OCI-LY7 (cell line): ENCODE results near the gene RFX2. TPM values are rescaled to one million over a fixed set of nuclear protein-coding genes. Genes with fewer than 3 reads are reported as not detected.

Source experiments
- BruUV-seq: library from RNA; stranded (reverse); fragments of 400-500 nt; replicated peaks from 2 replicates; lab custom pipeline; 2021; lab: Mats Ljungman, UMichigan
- CTCF ChIA-PET: fragments of 300-600 bp; sonication (Branson Sonifier 250); formaldehyde crosslinking; loops from one replicate; lab custom pipeline; 2022; ENCODE audit warnings: antibody characterized with exemption; ENCODE audit not compliant: unreplicated experiment; lab: Charles Lee
- POLR2A ChIA-PET: fragments of 300-600 bp; sonication (Branson Sonifier 250); formaldehyde crosslinking; loops from one replicate; lab custom pipeline; 2022; ENCODE audit warnings: antibody characterized with exemption; lab: Charles Lee
- DNase-seq: peaks from one replicate; pipeline ENCODE4 v3.0.0-alpha.2; 2015; ENCODE audit warnings: low spot score
- H2AFZ ChIP-seq: fragments of 200-600 bp; sonication (generic), shearing (Covaris generic); 2 replicates; pipeline ENCODE4 v1.6.1; 2014; ENCODE audit warnings: mild to moderate bottlenecking, antibody characterized with exemption, low read length, moderate library complexity
- H3K27ac ChIP-seq: fragments of 200-600 bp; sonication (generic); 2 replicates; pipeline ENCODE4 v1.5.1; 2014; ENCODE audit warnings: mixed run types, low read depth, mild to moderate bottlenecking, moderate library complexity, low read length, inconsistent platforms; ENCODE audit not compliant: poor library complexity, severe bottlenecking
- H3K36me3 ChIP-seq: fragments of 200-600 bp; sonication (generic); 2 replicates; pipeline ENCODE4 v1.6.1; 2014; ENCODE audit warnings: mild to moderate bottlenecking, antibody characterized with exemption, low read length, moderate library complexity, mixed read lengths; ENCODE audit not compliant: insufficient read depth
- H3K4me1 ChIP-seq: fragments of 200-600 bp; sonication (generic); 2 replicates; pipeline ENCODE4 v1.5.1; 2014; ENCODE audit warnings: mild to moderate bottlenecking, low read length; ENCODE audit not compliant: insufficient read depth, poor library complexity, severe bottlenecking
- H3K4me2 ChIP-seq: fragments of 200-600 bp; sonication (generic); 2 replicates; pipeline ENCODE4 v1.6.1; 2014; ENCODE audit warnings: mild to moderate bottlenecking, low read length
- H3K4me3 ChIP-seq: fragments of 200-600 bp; sonication (generic); 2 replicates; pipeline ENCODE4 v1.5.1; 2014; ENCODE audit warnings: mild to moderate bottlenecking, low read depth, low read length; ENCODE audit not compliant: poor library complexity, severe bottlenecking
- H3K79me2 ChIP-seq: fragments of 200-600 bp; sonication (generic); 2 replicates; pipeline ENCODE4 v1.6.1; 2016; ENCODE audit warnings: low read depth, mild to moderate bottlenecking, low read length, moderate library complexity, mixed read lengths; ENCODE audit not compliant: insufficient read depth
- H3K9me2 ChIP-seq: fragments of 200-600 bp; sonication (generic); 2 replicates; pipeline ENCODE4 v1.6.1; 2016; ENCODE audit warnings: mild to moderate bottlenecking, low read length, mixed read lengths; ENCODE audit not compliant: insufficient read depth
- H3K9me3 ChIP-seq: fragments of 200-600 bp; sonication (generic); 2 replicates; pipeline ENCODE4 v1.6.1; 2014; ENCODE audit warnings: mild to moderate bottlenecking, mixed run types, low read length, mixed read lengths
- H4K20me1 ChIP-seq: fragments of 200-600 bp; sonication (generic); 2 replicates; pipeline ENCODE4 v1.6.1; 2014; ENCODE audit warnings: mild to moderate bottlenecking, antibody characterized with exemption, low read length, moderate library complexity, mixed read lengths; ENCODE audit not compliant: insufficient read depth
- EZH2phosphoT487 ChIP-seq: fragments of 200-600 bp; sonication (generic); IDR thresholded peaks from 2 replicates; pipeline ENCODE4 v1.6.1; 2018; ENCODE audit warnings: low read depth, borderline replicate concordance, mild to moderate bottlenecking, mixed run types, antibody characterized with exemption, low read length, moderate library complexity, mixed read lengths
- intact Hi-C: fragments of 100-400 bp; cut with micrococcal nuclease; formaldehyde crosslinking; loops from one replicate; pipeline ENCODE4 v1.10.0; 2022; ENCODE audit not compliant: unreplicated experiment
- total RNA-seq, 2 experiments: library from RNA; depleted of rRNA in 1 of 2; stranded (reverse); fragments of >200 nt in 1 of 2; shearing (Covaris generic) in 1 of 2; gene quantifications; 2 replicates each; pipeline ENCODE4 v1.2.3, GENCODE V29; 2014 to 2022
- TF ChIP-seq, protein P1 (sequence below): fragments of 200-600 bp; sonication (generic); conservative IDR thresholded peaks from 2 replicates; pipeline ENCODE4 v1.5.1; 2014; ENCODE audit warnings: mild to moderate bottlenecking, antibody characterized with exemption, low read length, moderate library complexity, mixed read lengths

The RFX2 gene
- total RNA-seq, 2 experiments from 2014 or later, result 11.0 to 11.8 TPM

- TF ChIP-seq, protein P1, sequence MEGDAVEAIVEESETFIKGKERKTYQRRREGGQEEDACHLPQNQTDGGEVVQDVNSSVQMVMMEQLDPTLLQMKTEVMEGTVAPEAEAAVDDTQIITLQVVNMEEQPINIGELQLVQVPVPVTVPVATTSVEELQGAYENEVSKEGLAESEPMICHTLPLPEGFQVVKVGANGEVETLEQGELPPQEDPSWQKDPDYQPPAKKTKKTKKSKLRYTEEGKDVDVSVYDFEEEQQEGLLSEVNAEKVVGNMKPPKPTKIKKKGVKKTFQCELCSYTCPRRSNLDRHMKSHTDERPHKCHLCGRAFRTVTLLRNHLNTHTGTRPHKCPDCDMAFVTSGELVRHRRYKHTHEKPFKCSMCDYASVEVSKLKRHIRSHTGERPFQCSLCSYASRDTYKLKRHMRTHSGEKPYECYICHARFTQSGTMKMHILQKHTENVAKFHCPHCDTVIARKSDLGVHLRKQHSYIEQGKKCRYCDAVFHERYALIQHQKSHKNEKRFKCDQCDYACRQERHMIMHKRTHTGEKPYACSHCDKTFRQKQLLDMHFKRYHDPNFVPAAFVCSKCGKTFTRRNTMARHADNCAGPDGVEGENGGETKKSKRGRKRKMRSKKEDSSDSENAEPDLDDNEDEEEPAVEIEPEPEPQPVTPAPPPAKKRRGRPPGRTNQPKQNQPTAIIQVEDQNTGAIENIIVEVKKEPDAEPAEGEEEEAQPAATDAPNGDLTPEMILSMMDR, result no peak
- no peak for TF ChIP-seq EZH2phosphoT487
- H3K36me3 ChIP-seq, result no peaks in the 10 kb centered on the region
- H3K4me2 ChIP-seq, result no peak overlapping the region
- H3K9me3 ChIP-seq, result no peaks in the 10 kb centered on the region
- no peaks in the 10 kb centered on the region for H3K79me2 ChIP-seq
- no peaks in the 10 kb centered on the region for H4K20me1 ChIP-seq
- ChIA-PET POLR2A (interaction anchor here (0.7 kb wide), 1 partner anchor 1282 kb away, joined by 3 read pairs; no protein-coding TSS in a partner anchor), CTCF (no interaction called here)
- H3K4me1 ChIP-seq, result no peaks in the 10 kb centered on the region
- no peak for DNase-seq
- no peaks in the 10 kb centered on the region for H3K9me2 ChIP-seq
- no peak overlapping the region for H3K27ac ChIP-seq
- H3K4me3 ChIP-seq, result no peak overlapping the region
- intact Hi-C loops, result no loop called here
- no TSS peak for BruUV-seq
- no peak overlapping the region for H2AFZ ChIP-seq
Measured at GRCh38 chr19:6038634-6039405, 71.5 kb downstream of the RFX2 start.

GRCh38 chr19:6035026-6035425 is 75.3 kb downstream of the RFX2 start:
- ChIA-PET CTCF (no interaction called here), POLR2A (interaction anchor here (0.6 to 0.8 kb wide), 3 partner anchors 47 to 1495 kb away, joined by 3 to 5 read pairs (median 3); no protein-coding TSS in a partner anchor)
- H4K20me1 ChIP-seq, result no peaks in the 10 kb centered on the region
- H3K36me3 ChIP-seq, result no peaks in the 10 kb centered on the region
- no peak overlapping the region for H3K4me2 ChIP-seq
- TF ChIP-seq, protein P1, result no peak
- no peak for TF ChIP-seq EZH2phosphoT487
- no peak overlapping the region for H3K4me3 ChIP-seq
- DNase-seq, result no peak
- no peaks in the 10 kb centered on the region for H3K79me2 ChIP-seq
- no TSS peak for BruUV-seq
- no peaks in the 10 kb centered on the region for H3K9me2 ChIP-seq
- H3K9me3 ChIP-seq, result no peaks in the 10 kb centered on the region
- no peaks in the 10 kb centered on the region for H3K4me1 ChIP-seq
- H3K27ac ChIP-seq, result no peak overlapping the region
- no peak overlapping the region for H2AFZ ChIP-seq
- intact Hi-C loops, result no loop called here

GRCh38 chr19:6034512-6034911 is 75.8 kb downstream of the RFX2 start:
- POLR2A ChIA-PET, result interaction anchor here (0.6 to 0.8 kb wide), 2 partner anchors 89 to 1494 kb away, joined by 3 read pairs; no protein-coding TSS in a partner anchor
- BruUV-seq, result no TSS peak

More at GRCh38 chr19:6034512-6034911, 75.8 kb downstream of the RFX2 start:
- Histone ChIP-seq H3K4me2 (no peak overlapping the region), H2AFZ (no peak overlapping the region), H3K9me2 (no peaks in the 10 kb centered on the region), H3K9me3 (no peaks in the 10 kb centered on the region), H3K27ac (no peak overlapping the region), H3K4me3 (no peak overlapping the region), H3K36me3 (no peaks in the 10 kb centered on the region), H3K4me1 (no peaks in the 10 kb centered on the region), H3K79me2 (no peaks in the 10 kb centered on the region), H4K20me1 (no peaks in the 10 kb centered on the region)
- intact Hi-C loops, result no loop called here
- CTCF ChIA-PET, result no interaction called here
- TF ChIP-seq EZH2phosphoT487, result no peak
- TF ChIP-seq, protein P1, result no peak
- DNase-seq, result no peak
